ENCODE data around the gene SPTY2D1.

DNA sequence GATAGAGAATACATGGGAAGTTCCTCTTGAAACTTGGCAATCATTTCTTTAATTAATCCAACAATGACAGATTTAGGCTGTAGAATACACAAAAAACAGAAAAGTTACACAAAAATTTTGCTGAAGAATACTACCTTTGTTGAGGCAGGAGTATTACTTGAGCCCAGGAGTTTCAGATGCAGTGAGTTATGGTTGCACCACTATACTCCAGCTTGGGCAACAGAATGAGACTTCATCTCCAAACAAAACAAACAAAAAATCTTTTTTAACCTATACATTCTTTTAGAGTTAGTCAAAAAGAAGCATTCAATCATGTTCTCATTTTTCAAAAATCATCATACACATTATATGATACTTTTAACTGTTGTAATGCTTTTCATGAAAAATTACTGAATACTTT, 67.7 kb downstream of the SPTY2D1 start:
- TF ChIP-seq ZNF274 (IDR thresholded peaks at IDR 0.05; ENCODE audit: low read depth, low read length) = no peak
- no peak for TF ChIP-seq SUZ12 (IDR thresholded peaks at IDR 0.05; ENCODE audit: extremely low read depth, insufficient read depth, insufficient read length)
- no peak for TF ChIP-seq YY1 (IDR thresholded peaks at IDR 0.05; ENCODE audit: insufficient read depth, insufficient read length)

Data from NT2/D1 (cell line).